Activated T-helper 17 cell treated with anti-CD3 and anti-CD28 coated beads, Interleukin-2, amount 50 U/mL, for 72 hours (primary cell): Measurements from ENCODE around the gene FRMD5. TPM values are rescaled to one million over a fixed set of nuclear protein-coding genes. Genes with fewer than 3 reads are reported as not detected.
"Not testable (repeated sequence)": the region's sequence is repeated elsewhere in the genome, so short reads cannot be mapped to it uniquely, and the experiment has no call there.

ENCODE experiments used
- ATAC-seq: fragments of 150-1000 bp; cut with Tn5 transposase; replicated peaks from 2 replicates; pipeline ENCODE4 v1.10.0; 2021; ENCODE audit warnings: mild to moderate bottlenecking, moderate library complexity
- H3K27ac Mint-ChIP-seq: one replicate; pipeline ENCODE4 v1.8.0; 2022; ENCODE audit warnings: mixed read lengths
- H3K27me3 Mint-ChIP-seq: one replicate; pipeline ENCODE4 v1.8.0; 2022; ENCODE audit warnings: mixed read lengths
- H3K36me3 Mint-ChIP-seq: one replicate; pipeline ENCODE4 v1.8.0; 2022; ENCODE audit warnings: low read depth, mild to moderate bottlenecking, mixed read lengths
- H3K4me1 Mint-ChIP-seq: one replicate; pipeline ENCODE4 v1.8.0; 2022; ENCODE audit warnings: mixed read lengths
- H3K4me3 Mint-ChIP-seq: one replicate; pipeline ENCODE4 v1.8.0; 2022; ENCODE audit warnings: mild to moderate bottlenecking, mixed read lengths
- H3K9me3 Mint-ChIP-seq: one replicate; pipeline ENCODE4 v1.8.0; 2022; ENCODE audit warnings: mixed read lengths
- total RNA-seq, 2 donors: library from RNA; stranded (reverse); gene quantifications; one replicate each; pipeline ENCODE4 v1.2.3, GENCODE V29; 2022

Gene FRMD5
- total RNA-seq, 2 donors from 2014 or later = 0.26 to 0.66 TPM

DNA sequence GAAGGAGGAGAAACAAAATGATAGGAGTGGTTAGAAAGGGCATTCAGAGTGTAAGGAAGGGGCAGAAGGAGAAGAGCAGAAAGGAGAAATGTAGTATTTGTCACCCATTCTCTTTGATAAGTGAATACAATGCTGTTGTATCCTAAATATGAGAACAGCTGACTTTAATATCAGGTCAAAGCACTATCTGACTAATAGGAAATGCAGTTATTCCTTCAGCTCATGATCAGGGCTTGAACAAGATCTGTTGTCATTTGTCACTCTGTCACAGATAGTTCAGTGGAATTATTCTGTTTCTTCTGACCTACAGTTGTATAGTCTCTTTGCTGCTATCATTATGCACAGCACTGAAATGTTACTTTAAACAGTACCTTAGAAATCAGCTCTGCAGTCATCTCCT, 149.4 kb downstream of the FRMD5 start:
- H3K4me1 Mint-ChIP-seq = no peaks in the 10 kb centered on the region
- H3K4me3 Mint-ChIP-seq = no peak overlapping the region
- peak overlapping the region; percentile 13 for H3K27ac Mint-ChIP-seq
- H3K36me3 Mint-ChIP-seq = no peaks in the 10 kb centered on the region
- no peak for ATAC-seq
- peaks cover 17% of the 10 kb centered on the region for H3K27me3 Mint-ChIP-seq
- peaks cover 4% of the 10 kb centered on the region for H3K9me3 Mint-ChIP-seq

DNA sequence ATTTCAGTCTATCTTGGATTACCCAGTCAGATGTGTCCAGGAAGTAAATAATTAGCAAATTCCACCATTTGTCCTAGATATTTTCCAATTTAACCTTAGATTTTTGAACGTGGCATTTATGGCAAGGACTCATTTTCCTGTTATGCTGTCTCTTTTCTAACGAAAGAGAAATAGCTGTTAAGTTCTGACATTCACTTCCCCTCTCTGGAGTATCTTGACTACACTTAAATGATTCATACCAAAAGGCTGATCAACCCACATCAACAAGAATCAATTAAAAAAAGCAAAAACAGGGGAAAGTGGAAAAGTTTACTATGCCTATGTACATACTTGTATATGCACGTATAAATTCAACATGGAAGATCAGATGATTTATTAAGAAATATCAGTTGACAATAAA, 149.9 kb downstream of the FRMD5 start:
- Mint-ChIP-seq H3K27ac (peak overlapping the region; percentile 13), H3K36me3 (no peaks in the 10 kb centered on the region), H3K9me3 (peaks cover 4% of the 10 kb centered on the region), H3K4me1 (no peaks in the 10 kb centered on the region), H3K27me3 (peaks cover 18% of the 10 kb centered on the region), H3K4me3 (no peak overlapping the region)
- peak; percentile 66 for ATAC-seq

DNA sequence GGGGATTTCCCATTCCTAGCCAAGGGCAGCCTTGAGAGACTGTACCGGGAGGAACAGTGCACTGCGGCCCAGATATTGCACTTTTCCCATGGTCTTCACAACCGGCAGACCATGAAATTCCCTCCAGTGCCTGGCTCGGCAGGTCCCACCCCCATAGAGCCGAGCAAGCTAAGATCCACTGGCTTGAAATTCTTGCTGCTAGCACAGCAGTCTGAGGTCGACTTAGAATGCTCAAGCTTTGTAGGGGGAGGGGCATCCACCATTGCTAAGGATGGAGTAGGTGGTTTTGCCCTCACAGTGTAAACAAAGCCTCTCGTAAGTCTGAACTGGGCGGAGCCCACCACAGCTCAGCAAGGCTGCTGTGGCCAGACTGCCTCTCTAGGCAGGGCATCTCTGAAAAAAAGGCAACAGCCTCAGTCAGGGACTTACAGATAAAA, 156.3 kb downstream of the FRMD5 start:
- Mint-ChIP-seq H3K9me3 (peaks cover 9% of the 10 kb centered on the region), H3K4me1 (no peaks in the 10 kb centered on the region), H3K36me3 (no peaks in the 10 kb centered on the region), H3K27ac (no peak overlapping the region), H3K27me3 (peaks cover 25% of the 10 kb centered on the region), H3K4me3 (no peak overlapping the region)
- no peak for ATAC-seq

DNA sequence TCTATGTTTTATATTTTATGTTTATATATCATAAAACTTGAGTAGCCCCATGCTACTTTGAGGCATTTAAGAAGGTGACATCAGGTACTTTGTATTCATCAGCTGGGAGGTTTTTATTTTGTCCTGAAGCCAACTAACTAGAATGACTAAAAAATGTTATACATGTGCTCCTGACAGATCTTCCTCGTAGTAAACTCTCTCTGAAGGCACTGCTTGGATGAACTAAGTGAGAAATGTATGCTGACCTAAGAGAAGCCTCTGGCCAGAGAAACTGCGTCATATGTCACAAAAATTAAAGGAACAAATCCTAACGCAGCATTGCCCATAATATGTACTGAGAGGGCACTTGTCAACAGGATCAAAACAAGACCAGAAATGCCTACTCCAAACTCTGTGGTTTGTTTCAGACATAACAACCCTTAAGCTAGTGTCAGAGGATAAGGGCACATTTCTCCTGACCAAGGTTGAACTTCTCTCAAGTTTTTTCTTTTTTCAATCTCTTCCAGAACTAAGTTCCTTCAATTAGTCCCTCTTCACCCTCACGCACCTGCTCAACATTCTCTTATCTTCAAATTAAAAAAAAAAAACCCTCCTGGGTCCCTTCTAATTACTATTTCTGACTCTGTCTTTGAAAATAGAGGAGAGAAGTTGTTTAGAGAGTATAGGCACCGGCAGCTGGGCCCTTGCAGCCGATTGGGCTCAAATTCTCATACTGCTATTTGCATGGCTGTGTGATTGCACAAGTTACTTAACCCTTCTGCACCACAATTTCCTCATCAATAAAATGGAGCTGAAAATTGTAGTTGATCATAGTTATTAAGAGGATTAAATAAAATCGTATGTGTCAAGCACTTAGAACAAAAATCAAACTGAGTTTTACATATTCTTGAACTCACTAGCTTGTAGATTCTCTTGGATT, 159.0 kb downstream of the FRMD5 start:
- no peak overlapping the region for H3K27ac Mint-ChIP-seq
- peaks cover 5% of the 10 kb centered on the region for H3K9me3 Mint-ChIP-seq
- H3K36me3 Mint-ChIP-seq = no peaks in the 10 kb centered on the region
- ATAC-seq = no peak
- no peaks in the 10 kb centered on the region for H3K4me1 Mint-ChIP-seq
- H3K4me3 Mint-ChIP-seq = no peak overlapping the region
- peaks cover 15% of the 10 kb centered on the region for H3K27me3 Mint-ChIP-seq

DNA sequence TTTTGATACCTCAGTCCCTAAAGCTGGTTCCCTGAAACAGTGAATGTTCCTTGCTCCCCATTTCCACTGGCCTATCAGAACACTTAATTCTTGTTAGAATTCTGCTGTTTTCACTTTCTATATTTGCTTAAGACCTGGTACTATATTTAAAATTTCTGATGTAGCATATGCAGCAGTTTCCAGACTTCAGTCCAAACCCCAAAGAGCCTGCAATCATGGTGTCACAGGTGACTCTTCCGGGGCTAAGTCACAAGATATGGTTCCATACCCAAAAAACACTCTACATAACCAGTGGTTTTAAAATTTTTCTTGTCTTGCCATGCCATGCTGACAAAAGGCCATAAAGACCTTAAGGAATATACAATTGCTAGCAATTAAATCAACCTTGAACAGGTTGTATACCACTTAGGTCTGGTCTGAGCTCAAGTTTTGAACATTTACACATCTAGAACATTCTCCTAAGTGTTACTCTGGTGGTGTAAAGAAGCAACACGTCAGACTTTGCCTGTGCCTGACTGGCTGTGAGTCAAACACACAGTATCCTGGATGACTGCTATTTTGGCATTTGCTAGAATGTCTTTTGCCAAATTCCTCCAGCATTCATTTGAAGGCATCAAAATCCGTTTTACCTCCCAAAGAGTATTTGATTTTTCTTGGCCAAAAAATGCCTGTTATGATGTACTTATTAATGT, 160.0 kb downstream of the FRMD5 start:
- peaks cover 5% of the 10 kb centered on the region for H3K4me1 Mint-ChIP-seq
- H3K9me3 Mint-ChIP-seq = peaks cover 4% of the 10 kb centered on the region
- H3K4me3 Mint-ChIP-seq = no peak overlapping the region
- peaks cover 14% of the 10 kb centered on the region for H3K27me3 Mint-ChIP-seq
- ATAC-seq = no peak
- H3K36me3 Mint-ChIP-seq = no peaks in the 10 kb centered on the region
- no peak overlapping the region for H3K27ac Mint-ChIP-seq

DNA sequence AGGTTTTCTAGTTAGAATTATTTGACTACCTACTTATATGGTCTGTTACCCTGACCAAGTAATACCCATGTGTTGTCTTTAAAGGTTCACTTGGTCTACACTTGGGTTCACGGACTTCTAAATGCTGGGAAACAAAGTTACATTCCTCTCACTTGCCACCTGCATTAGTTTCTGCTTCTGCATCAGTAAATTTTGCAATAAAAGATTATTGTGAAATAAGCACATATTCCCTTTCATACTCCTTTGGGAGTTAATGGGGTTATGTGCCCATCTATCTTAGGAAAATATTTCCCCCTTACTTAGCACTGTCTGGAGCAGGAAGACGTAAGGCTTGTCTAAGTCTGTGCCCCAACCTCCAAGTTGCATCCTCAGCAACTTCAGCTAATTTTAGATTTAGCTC, 160.7 kb downstream of the FRMD5 start:
- no peak for ATAC-seq
- Mint-ChIP-seq H3K4me3 (no peak overlapping the region), H3K4me1 (peaks cover 5% of the 10 kb centered on the region), H3K27ac (no peak overlapping the region), H3K9me3 (no peaks in the 10 kb centered on the region), H3K27me3 (peaks cover 6% of the 10 kb centered on the region), H3K36me3 (no peaks in the 10 kb centered on the region)

DNA sequence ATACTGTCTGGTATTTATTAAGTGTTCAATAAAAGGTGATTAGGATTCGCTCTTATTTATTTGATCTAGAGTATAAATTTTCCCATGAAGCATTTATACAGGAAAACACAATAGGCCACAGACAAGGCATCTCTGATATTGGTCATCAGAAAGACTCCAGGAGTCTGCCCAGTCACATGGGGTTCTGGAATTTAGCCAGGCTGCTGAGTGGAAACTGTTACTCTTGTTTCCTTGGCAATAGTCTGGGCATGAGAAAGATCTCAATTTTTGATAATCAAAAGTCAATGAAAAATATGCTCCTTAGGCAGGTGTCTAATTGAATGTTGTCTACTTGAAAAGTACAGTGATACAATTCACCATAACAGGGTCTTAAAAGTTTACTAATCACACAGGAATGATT, 161.2 kb downstream of the FRMD5 start:
- no peak for ATAC-seq
- peaks cover 5% of the 10 kb centered on the region for H3K27me3 Mint-ChIP-seq
- H3K4me3 Mint-ChIP-seq = no peak overlapping the region
- no peak overlapping the region for H3K27ac Mint-ChIP-seq
- H3K36me3 Mint-ChIP-seq = no peaks in the 10 kb centered on the region
- H3K9me3 Mint-ChIP-seq = no peaks in the 10 kb centered on the region
- H3K4me1 Mint-ChIP-seq = peaks cover 5% of the 10 kb centered on the region

DNA sequence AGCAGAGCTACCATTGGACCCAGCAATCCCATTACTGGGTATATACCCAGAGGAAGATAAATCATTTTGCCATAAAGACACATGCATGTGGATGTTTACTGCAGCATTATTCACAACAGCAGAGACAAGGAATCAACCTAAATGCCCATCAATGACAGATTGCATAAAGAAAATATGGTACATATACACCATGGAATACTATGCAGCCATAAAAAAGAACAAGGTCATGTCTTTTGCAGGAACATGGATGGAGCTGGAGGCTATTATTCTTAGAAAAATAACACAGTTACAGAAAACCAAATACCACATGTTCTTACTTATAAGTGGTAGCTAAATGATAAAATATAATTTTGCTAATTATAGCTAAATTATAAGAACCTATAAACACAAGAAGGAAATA, 162.3 kb downstream of the FRMD5 start:
- H3K4me1 Mint-ChIP-seq, H3K36me3 Mint-ChIP-seq, H3K27ac Mint-ChIP-seq, ATAC-seq, H3K9me3 Mint-ChIP-seq, H3K4me3 Mint-ChIP-seq: not testable (repeated sequence)
- H3K27me3 Mint-ChIP-seq = peaks cover 12% of the 10 kb centered on the region

DNA sequence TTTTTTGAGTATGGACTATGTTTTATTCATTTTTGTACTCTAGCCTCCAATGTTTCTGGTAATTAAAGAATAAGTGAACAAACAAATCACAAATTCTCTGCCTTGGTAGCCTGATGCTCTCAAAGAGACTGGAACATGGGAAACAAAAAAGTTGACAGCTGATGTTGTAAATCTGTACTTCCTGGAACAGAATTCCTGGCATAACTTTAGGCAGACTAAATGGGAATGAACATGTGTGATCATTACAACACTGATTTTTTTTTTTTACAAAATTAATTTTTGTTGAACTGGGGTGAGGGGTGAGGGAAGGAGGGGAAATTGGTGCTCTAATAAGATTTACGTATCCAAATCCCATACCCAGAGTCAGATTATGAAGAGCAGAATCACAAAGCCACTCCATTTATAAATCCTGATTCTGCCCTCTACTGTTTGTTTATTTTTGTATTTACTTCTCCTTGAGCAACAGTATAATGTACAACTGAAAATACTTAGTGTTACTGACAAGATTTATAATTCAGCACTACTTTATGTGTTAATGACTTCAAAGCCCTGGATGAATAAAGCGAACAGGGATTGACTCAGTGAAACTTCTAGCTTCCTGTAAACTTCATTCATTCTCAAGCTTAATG, 165.0 kb downstream of the FRMD5 start:
- H3K4me3 Mint-ChIP-seq = no peak overlapping the region
- peaks cover 5% of the 10 kb centered on the region for H3K4me1 Mint-ChIP-seq
- ATAC-seq = peak; percentile 40
- H3K27ac Mint-ChIP-seq = no peak overlapping the region
- peaks cover 25% of the 10 kb centered on the region for H3K27me3 Mint-ChIP-seq
- no peaks in the 10 kb centered on the region for H3K9me3 Mint-ChIP-seq
- H3K36me3 Mint-ChIP-seq = no peaks in the 10 kb centered on the region

DNA sequence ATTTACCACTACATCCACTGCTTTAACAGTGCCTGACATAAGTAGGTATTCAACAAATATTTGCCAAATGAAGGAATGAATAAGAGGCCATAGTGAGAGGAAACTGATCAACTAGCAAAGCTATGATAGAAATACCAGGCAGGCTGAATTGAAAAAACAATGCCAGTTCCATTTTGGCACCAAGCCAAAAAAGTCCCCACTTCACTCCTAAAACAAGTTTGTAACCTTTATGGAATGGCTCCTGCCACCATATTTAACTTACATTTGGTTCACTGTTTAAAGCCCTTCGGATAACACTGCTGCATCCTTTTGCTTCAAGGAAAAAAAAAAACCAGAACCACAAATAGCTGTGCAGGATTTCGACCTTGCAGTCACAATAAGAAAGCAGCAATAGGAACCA, 166.1 kb downstream of the FRMD5 start:
- ATAC-seq = no peak
- Mint-ChIP-seq H3K27me3 (peaks cover 26% of the 10 kb centered on the region), H3K36me3 (no peaks in the 10 kb centered on the region), H3K4me1 (peaks cover 5% of the 10 kb centered on the region), H3K27ac (no peak overlapping the region), H3K9me3 (no peaks in the 10 kb centered on the region), H3K4me3 (no peak overlapping the region)

DNA sequence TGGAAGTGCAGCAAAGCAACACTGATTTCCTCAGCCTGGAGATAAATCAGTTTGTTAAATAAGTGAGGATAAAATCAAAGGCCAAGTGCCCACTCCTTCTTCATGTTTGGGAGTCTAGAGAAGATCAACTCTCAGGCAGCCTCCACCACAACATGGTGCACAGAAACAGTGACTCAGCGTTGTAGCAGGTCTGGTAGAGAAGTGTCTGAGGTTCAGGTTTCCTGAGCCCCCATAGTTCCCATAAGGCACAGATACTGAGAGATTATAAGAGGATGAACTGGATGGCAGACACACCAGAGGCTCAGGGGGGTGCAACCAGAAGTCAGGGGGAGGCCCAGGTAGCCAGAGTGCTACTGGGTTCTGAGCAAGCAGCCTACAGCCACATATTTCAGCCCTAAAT, 166.7 kb downstream of the FRMD5 start:
- H3K4me3 Mint-ChIP-seq = no peak overlapping the region
- peak; percentile 18 for ATAC-seq
- no peaks in the 10 kb centered on the region for H3K9me3 Mint-ChIP-seq
- H3K4me1 Mint-ChIP-seq = peaks cover 5% of the 10 kb centered on the region
- H3K27ac Mint-ChIP-seq = peak overlapping the region; percentile 83
- no peaks in the 10 kb centered on the region for H3K36me3 Mint-ChIP-seq
- peaks cover 26% of the 10 kb centered on the region for H3K27me3 Mint-ChIP-seq

DNA sequence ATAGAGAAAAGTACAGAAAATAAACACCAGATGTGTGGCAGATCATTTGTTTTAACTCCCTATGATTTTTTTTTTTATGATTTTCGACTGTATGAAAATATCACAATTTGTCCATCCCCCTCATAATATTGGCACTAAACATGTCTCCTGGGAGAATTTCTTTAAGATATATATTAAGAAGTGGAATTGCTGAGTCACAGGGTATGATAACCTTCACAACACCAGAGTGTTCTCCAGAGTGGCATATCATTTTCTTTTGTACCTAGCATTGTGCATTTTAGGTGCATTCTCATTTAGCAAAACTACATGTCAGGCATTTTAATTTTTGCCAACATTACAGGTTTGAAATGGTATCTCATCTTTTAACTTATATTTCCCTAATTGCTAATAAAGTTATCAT, 170.9 kb downstream of the FRMD5 start:
- H3K27me3 Mint-ChIP-seq = peaks cover 32% of the 10 kb centered on the region
- no peaks in the 10 kb centered on the region for H3K9me3 Mint-ChIP-seq
- H3K4me1 Mint-ChIP-seq = no peaks in the 10 kb centered on the region
- no peak overlapping the region for H3K4me3 Mint-ChIP-seq
- no peak for ATAC-seq
- H3K36me3 Mint-ChIP-seq = no peaks in the 10 kb centered on the region
- no peak overlapping the region for H3K27ac Mint-ChIP-seq

DNA sequence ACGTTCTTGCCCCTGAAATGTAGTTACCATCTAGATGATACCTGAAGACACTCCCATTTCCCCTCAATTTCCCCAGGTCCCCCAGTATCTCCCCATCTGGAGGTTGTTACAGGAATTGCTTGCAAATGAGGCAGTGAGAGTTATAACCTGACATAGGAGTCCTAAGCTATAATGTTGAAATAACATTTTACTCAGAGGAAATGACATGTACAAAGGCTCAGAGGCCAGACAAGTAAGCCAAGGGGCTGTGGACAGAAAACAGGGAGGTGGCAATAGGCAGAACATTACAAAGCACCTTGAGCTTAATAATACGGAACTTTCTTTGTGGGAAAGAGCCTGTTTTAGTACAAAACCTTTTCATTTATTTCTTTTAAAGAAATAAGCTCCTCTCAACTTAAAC, 171.9 kb downstream of the FRMD5 start:
- Mint-ChIP-seq H3K27ac (no peak overlapping the region), H3K36me3 (no peaks in the 10 kb centered on the region), H3K9me3 (no peaks in the 10 kb centered on the region), H3K4me1 (no peaks in the 10 kb centered on the region), H3K27me3 (peaks cover 28% of the 10 kb centered on the region), H3K4me3 (no peak overlapping the region)
- ATAC-seq = no peak

DNA sequence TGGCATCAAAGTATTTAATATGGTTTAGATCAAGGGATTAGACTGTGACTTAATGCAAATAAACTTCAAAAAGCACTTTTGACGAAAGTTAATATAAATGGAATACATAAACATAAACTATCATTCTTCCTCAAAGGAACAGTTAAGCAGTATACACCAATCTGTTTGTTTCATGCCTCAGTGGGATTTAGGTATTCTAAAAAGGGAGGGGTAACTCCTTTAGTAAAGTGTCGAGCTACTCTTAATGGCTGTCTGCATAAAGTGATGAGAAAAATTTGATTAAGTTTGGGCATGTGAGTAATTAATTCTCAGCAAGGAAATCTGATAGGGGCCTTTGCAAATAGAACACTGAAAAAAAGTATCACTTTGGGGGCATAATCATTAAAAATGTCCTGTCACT, 176.9 kb downstream of the FRMD5 start:
- Mint-ChIP-seq H3K27me3 (peaks cover 8% of the 10 kb centered on the region), H3K36me3 (no peaks in the 10 kb centered on the region), H3K27ac (no peak overlapping the region), H3K4me1 (no peaks in the 10 kb centered on the region), H3K4me3 (no peak overlapping the region), H3K9me3 (no peaks in the 10 kb centered on the region)
- ATAC-seq = no peak
